Glomerular visceral epithelial cell (primary cell): ENCODE measurements around the gene PRRG2.
A peak's percentile ranks its signal among the peaks of the same experiment; 100 is the strongest.

Experiments
- DNase-seq: peaks from one replicate; pipeline ENCODE4 v3.0.0-alpha.2; 2016; ENCODE audit errors: extremely low spot score

PRRG2 gene

DNA sequence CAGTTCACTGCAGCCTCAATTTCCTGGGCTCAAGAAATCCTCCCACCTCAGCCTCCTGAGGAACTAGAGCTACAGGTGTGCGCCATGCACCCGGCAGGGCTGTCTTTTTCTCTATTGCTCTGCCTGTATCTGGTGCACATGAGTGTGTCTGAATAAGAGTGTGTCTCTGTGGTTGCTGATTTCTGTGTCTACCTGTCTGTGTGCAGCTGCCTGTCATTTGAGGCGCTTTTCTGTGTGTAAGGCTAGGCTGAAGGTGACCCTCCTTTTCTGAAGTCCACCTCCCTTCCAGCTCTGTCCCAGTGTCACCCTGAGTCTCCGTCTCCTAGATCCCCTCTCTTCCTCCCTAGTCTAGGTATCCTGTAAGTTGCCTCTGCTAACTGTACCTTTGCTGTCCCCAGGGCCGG is 8.4 kb downstream of the PRRG2 start:
- no peak for DNase-seq

DNA sequence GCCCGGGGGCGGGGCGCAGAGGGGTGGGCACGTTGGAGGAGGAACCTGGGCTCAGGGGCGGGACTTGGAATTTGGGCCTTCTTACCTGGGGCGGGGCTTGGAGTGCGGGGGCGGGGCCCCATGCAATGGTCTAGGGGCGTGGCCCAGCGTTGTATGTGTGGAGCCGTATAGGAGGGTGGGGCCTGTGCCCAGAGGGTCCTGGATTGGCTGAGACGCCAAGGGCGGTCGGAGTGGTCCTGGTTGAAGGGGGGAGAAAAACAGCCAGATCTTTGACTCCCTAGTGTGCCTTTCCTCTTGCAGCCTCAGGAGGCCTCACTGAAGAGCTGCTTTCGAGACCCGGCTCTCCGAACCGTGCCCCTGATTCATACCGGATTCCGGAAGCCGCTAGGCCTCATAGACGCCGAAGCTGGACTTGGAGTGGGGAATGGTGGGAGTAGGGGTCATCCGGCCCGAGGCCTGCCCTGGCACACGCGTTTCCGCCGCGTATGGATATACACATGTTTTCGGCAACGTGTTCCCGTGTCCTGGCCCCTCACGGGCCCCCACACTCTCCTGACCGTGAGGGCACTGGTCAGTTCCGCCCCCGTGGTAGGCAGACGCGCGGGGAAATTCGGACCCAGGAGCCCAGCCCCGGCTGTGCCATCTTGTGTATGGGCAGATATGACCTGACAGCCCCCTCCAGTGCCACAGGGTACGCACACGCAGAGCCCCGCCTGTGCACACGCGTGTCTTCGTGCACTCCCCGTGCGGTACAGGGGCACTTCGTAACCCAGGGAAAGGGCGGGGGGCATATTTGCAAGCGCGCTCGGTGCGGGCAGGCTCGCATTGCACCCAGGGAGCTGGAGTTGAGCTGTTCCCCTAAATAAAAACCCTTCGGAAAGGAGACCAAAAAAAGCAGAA is 9.2 kb downstream of the PRRG2 start:
- DNase-seq, result peak; percentile 99

DNA sequence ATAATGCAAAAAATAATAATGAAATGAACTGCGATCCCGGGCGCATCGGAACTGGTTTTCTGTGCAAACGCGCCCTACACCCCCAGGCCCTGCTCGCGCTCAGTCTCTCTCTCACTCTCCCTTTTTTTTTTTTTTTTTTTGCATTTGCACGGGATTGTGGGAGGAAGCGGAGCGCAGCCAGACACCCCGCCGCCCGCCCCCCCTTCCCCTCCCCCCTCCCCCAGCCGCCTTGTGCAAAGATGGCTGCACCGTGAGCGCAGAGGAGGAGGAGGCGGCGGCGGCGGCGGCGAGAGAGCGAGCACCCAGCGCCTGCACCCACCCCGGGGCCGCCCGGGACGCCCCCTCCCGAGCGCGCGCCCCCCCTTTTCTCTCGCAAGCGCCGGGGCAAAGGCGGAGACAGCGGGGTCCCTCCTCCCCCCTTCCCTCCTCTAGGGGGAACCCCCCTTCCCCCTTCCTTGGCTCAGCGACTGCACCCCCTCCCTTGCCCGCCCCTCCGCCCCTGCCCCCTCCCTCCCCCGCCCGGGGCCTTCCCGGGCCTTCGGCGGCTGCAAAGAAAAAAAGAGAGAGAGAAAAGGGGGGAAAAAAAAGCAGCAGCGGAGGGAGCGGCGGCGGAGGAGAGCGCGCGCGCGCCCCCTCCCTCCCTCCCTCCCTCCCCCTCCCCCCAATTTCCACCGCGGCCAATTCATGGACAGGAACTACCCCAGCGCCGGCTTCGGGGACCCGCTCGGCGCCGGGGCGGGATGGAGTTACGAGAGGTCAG is 10.0 kb downstream of the PRRG2 start, which contains the start of gene PRR12:
TSS of gene PRR12 (plus strand) at position 212 of the 760 bp plus-strand sequence. CDS start at position 685, 473 bp downstream.
- peak; percentile 85 for DNase-seq

DNA sequence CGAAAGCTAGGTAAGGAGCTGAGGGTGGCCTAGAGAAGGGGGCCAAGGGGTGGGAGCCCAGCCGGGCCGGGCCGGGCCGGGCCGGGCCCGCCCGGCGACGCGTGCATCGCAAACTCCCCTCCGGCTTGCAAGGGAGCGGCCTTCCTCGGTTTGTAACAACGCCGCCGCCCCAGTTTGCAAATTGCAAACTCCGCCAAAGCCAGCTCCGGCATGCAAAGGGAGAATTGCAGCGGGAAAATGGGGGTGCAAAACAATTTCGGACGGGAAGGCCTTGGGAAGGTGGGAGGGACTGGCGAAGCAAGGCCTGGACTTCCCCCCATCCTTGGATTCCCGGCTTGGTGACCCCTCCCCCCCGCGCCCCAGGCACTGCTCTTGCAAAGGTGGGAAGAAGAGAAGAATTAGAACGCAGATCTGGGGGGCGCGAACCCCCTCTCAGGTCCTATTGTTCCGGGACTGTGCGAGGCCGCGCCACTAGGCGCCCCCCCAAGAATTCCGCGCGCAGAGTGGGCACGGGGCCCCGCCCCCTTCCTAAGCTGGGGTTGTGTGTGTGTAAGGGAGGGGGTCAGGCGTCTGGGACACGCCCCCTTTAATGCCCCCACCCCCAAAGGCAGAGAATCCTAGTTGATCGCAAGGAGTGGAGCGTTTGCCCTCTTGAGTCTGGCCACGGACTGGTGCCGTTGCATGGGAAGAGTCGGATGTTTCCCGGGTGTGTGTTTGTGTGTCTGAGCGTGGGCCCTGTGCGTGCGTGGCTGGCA is 10.8 kb downstream of the PRRG2 start:
- DNase-seq, result peak; percentile 65

DNA sequence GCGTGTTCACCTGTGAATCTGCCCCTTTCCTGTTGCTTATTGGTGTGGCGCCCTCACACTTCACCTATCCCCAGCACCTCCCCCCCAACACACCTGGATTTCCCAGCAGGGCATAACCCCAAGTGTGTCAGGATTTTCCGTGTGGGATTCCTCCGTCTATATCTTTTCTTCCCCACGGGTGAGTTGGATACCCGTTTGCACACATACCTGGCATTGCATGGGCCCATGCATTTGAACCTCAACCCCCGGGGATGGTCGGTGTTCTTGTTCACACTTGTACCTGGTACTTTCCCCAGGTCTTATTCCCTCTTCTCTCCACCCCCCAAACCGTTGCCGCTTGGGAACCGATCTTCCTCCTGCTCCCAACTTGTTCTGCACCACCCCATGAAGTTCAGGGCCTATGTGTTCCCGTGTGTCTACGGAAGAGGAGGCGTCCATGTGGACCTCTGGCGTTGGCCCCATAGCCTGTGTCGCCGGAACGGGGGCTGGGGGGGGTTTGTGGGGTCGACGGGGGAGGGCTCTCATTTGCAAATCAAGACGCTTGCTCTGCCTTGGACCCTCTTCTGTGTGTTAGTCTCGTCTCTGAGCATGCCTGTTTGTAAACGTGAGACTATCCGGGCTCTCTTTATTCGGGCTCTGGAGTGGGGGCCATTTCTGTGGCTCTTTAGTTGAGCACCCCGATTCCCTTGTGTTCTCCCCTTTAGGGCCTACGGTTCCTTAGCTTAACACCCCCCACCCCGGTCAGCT is 11.5 kb downstream of the PRRG2 start:
- DNase-seq, result peak; percentile 30

DNA sequence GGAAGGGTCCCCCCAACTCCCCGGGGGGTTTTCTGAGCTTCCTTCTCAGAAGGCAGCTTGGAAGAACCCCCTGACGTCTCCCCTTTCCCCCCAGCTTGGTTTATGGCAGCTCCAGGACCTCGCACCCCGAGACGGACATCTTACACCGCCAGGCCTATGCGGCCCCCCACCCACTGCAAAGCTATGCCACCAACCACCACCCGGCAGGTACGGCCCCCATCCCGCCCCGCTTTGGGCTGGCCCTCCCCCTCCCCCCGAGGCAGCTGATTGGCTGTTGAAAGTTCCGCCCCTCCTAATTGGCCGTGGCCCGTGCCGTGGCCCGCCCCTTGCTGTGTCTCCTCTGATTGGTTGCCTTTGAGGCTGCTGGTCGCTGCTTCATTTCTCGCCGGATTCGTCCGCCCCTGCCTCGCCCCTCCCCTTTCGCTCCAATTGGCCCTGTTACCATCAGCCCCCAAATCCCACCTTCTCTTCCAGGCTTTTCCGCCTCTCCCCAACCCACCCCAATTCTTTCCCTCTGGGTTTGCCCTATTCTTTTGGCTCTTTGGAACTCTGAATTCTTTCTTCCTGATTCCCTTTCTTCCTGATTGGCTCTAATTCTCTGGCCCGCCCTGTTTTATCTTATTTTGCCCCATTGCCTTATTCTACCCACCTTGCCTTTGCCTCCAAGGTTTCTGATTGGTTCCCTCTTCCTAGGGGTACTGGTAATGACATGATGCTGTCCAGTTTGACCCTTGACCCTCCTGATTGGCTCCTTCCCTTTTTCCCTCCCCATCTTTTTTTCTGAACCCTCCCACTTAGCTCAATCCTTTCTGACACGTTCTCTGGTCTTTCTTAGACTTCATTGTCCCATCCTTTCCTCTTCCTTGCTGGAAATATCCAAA is 12.4 kb downstream of the PRRG2 start:
- peak; percentile 93 for DNase-seq

DNA sequence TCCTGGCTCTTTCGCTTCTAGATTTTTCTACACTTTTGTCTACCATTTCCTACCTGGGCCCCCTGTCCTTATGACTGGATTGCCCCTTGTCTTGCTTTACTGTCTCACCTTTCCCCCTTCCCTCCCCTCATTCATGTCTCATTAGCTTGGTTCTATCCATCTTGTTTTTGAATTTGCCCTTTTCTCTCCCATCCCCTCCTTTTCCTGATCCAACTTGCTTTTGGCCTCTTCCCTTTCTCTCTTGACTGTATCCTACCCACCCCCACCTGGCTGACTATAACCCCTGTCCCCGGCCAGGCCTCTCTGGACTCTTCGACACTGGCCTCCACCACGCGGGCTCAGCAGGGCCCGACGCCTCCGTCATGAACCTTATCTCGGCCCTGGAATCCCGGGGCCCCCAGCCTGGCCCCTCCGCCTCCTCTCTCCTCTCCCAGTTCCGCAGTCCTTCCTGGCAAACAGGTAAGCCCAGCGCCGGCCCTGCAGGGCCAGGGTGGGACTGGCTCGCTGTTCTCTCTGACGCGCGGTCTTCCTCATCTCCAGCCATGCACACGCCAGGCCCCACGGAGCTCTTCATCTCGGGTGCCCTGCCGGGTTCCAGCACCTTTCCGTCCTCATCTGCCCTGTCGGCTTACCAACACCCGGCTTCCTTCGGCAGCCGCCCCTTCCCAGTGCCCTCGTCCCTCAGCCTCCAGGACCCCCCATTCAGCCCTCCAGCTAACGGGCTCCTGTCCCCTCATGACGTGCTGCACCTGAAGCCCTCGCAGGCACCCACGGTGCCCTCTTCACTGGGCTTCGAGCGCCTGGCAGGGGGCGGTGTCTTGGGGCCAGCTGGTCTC is 13.3 kb downstream of the PRRG2 start:
- no peak for DNase-seq

DNA sequence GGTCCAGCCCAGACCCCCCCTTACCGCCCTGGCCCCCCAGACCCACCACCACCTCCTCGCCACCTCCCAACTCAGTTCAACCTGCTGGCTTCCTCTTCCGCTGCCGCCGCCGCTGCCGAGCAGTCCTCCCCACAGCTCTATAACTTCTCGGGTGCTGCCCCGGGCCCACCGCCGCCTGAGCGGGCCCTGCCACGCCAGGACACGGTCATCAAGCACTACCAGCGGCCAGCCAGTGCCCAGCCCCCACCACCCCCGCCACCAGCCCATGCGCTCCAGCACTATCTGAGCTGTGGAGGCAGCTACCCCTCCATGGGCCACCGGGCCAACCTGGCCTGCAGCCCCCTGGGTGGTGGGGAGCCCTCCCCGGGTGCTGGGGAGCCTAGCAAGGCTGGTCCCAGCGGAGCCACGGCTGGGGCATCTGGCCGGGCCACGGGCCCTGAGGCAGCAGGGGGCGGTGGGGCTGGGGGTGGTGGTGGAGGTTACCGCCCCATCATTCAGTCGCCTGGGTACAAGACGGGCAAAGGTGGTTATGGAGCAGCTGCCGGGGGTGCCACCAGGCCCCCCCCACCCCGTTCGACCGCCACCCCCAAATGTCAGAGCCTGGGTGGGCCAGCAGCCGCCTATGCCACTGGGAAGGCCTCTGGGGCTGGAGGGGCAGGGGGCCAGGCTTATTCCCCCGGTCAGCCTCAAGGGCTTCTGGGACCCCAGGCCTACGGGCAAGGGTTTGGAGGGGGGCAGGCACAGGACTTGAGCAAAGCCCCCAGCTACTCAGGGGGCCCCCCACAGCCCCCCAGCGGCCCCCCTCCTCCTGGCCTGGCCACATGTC is 14.1 kb downstream of the PRRG2 start:
- no peak for DNase-seq

DNA sequence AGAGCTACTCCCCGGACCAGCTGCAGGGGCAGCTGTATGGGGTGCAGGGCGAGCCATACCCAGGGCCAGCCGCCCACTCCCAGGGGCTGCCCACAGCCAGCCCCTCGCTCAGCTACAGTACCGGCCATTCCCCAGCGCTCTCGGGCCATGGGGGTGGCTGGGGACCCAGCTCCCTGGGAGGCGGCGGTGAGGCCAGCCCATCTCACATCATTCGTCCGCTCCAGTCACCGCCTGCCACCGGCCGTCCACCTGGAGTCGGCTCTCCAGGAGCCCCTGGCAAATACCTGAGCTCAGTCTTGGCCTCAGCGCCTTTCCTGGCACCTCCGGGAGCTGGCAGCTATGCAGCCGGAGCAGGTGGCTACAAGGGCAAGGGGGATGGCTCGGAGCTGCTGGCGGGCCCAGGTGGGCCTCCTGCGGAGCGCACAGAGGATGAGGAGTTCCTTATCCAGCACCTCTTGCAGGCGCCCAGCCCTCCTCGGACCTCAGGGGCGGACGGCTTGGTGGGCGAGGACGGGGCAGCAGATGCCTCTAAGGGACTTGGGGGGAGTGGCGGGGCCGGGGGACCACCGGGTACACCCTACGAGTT is 14.8 kb downstream of the PRRG2 start:
- no peak for DNase-seq

DNA sequence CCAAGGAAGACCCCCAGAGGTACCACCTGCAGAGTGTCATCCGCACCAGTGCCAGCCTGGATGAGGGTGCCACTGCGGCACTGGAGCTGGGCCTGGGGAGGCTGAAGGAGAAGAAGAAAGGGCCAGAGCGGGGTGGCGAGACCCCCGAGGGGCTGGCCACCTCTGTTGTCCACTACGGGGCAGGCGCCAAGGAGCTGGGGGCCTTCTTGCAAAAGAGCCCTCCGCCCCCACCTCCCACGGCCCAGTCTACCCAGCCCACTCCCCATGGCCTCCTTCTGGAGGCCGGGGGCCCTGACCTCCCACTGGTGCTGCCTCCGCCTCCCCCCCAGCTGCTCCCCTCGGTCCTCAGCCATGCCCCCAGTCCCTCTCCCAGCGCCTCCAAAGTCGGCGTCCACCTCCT is 15.3 kb downstream of the PRRG2 start:
- DNase-seq, result no peak

DNA sequence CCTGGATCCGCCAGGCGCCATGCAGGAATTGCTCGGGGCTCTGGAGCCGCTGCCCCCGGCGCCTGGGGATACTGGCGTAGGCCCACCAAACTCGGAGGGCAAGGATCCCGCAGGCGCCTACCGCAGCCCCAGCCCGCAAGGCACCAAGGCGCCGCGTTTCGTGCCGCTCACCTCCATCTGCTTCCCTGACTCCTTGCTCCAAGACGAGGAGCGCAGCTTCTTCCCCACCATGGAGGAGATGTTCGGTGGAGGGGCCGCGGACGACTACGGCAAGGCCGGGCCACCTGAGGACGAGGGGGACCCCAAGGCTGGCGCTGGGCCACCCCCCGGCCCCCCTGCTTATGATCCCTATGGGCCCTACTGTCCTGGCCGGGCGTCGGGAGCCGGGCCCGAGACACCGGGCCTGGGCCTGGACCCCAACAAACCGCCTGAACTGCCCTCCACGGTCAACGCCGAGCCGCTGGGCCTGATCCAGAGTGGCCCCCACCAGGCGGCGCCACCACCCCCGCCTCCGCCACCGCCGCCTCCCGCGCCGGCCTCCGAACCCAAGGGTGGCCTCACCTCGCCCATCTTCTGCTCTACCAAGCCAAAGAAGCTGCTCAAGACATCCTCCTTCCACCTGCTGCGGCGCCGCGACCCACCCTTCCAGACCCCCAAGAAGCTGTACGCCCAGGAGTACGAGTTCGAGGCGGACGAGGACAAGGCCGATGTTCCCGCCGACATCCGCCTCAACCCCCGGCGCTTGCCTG is 16.0 kb downstream of the PRRG2 start:
- no peak for DNase-seq

DNA sequence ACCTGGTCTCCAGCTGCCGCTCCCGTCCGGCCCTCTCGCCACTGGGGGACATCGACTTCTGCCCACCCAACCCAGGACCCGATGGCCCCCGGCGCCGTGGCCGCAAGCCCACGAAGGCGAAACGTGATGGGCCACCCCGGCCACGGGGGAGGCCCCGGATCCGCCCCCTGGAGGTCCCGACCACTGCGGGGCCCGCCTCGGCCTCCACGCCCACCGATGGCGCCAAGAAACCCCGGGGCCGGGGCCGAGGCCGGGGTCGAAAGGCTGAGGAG is 16.5 kb downstream of the PRRG2 start:
- DNase-seq, result no peak

DNA sequence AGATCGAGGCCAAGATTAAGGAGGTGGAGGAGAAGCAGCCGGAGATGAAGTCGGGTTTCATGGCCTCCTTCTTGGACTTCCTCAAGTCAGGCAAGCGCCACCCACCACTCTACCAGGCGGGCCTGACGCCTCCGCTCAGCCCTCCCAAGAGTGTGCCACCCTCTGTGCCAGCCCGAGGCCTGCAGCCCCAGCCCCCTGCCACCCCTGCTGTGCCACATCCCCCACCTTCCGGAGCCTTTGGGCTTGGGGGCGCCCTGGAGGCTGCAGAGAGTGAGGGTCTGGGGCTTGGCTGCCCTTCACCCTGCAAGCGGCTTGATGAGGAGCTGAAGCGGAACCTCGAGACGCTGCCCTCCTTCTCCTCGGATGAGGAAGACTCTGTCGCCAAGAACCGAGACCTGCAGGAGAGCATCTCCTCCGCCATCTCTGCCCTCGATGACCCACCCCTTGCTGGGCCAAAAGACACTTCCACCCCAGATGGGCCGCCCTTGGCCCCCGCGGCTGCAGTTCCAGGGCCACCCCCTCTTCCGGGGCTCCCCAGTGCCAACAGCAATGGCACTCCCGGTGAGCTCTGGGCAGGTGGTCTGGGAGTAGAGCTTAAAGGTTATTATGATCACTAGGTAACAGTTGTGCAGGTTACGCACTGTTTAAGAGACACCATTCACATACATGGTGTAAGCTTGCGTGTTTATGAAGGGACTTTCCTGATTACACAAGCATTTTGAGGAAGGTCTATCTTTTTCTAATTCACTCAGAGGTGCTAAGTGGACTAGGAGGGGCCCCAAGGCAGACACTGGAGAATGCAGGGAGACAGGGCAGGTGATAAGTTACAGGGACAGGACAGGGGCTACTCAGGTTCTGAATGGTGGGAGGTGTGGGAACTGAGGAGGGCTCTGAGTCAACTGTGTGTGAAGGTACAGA is 18.5 kb downstream of the PRRG2 start:
- no peak for DNase-seq

DNA sequence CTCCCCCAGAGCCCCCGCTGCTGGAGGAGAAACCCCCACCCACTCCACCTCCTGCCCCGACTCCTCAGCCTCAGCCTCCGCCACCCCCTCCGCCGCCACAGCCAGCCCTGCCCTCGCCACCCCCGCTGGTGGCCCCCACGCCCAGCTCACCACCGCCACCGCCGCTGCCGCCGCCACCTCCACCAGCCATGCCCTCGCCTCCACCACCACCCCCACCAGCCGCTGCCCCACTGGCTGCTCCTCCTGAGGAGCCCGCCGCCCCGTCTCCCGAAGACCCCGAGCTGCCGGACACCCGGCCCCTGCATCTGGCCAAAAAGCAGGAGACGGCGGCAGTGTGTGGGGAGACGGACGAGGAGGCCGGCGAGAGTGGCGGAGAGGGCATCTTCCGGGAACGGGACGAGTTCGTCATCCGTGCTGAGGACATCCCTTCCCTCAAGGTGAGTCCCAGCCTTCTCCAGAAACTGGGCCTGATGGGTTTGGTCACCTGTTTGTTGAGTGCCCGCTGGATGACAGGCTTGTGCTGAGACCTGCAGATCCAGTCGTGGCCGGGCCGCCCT is 20.4 kb downstream of the PRRG2 start:
- DNase-seq, result no peak

DNA sequence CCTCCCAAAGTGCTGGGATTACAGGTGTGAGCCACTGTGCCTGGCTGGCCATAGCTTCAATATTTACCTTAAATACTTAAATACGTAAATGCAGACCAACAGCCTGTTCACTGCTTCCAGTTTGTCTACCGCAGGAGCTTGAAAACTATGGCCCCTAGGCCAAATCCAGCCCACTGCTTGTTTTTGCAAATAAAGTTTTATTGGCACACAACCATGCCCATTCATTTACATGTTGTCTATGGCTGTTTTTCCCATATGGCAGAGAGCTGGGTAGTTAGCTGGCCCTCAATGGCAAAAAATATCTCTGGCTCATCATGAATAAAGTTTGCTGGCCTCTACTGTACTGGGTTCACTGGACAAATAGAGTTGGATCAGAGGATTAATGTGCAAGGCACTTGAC is 21.7 kb downstream of the PRRG2 start:
- no peak for DNase-seq

DNA sequence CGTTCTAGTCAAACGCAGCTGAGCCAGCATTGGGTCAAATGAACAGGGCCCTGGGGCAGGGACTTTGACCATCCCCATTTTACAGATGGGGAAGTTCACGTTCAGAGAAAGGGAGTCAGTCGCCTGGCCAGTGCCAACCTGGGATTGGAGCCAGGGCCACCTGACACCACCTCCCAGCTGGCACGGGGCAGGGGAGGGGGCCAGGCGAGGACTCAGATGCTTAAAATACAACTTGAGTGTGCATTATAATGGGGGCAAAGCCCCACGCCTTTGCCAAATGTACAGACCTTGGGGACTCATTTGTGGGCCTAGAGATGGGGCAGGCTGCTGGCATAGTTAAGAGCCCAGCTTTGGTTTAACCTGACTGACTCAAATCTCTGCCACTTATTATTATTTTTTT is 24.5 kb downstream of the PRRG2 start:
- no peak for DNase-seq
